ENCODE results near the gene MAGEB1.

Gene MAGEB1

DNA sequence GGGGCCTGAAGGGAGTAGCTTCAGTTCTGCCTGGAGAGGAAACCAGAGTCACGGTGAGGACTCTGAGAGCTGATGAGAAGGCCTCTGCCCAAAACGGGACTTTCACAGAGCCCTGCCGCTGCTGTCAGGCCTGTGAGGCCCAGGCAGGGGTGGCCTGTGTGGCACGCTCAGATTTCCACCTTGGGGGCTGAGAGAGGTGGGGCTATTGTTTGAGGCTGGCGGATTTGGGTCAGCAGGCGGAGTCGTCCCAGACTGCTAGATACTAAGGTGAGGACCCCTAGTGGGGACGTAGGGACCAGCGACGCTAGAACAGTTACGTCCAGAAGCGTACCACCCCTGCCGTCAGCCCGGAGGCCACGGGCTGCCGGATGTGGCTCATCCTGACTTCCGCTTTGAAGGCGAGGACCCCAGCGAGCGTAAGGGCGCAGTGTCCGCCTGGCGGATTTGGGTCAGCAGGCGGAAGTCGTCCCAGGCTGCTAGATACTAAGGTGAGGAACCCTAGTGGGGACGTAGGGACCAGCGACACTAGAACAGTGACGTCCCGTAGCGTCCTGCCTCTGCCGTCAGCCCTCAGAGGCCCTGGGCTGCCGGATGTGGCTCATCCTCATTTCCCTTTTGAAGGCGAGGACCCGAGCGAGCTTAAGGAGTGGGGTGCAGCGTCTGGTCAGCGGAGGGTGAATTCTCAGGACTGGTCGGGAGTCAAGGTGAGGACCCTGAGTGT is at the start of gene MAGEB1:
Gene MAGEB1 (plus strand): TSS at position 378 of the 721 bp plus-strand sequence. CDS start 3,348 bp downstream, outside the sequence.
- DNase-seq (ENCODE audit: low read depth in 2 of 2), result no peak

DNA sequence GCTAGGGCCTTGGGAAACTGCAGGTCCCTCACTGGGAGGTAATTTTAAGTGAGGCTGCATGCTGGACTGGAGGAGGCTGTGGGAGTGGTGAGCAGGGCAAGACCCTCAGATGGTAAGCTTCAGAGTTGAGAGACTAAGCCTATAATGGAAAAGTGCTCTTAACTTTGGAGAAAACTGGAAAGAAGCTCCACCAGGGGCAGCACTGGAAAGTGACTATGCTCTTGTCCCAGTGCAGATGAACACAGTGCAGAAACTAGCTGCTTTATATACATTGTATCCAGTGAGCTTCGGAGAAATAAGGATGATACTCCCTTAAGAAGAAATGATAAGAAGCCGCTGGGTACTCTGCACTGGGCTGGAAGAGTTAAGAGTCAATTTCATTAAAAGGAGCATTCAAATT is 34.8 kb upstream of the MAGEB1 start:
- DNase-seq (ENCODE audit: low read depth in 2 of 2), result no peak

- no peak for DNase-seq (ENCODE audit: low read depth in 2 of 2)
Observed at GRCh38 chrX:30215357-30215843, 31.5 kb upstream of the MAGEB1 start, which contains the start of gene MAGEB2. Gene MAGEB2 (plus strand): TSS chrX:30215563. CDS start chrX:30218581, 3,018 bp downstream.

GRCh38 chrX:30217465-30217864 is 29.5 kb upstream of the MAGEB1 start:
- DNase-seq (ENCODE audit: low read depth in 2 of 2), result no peak

DNA sequence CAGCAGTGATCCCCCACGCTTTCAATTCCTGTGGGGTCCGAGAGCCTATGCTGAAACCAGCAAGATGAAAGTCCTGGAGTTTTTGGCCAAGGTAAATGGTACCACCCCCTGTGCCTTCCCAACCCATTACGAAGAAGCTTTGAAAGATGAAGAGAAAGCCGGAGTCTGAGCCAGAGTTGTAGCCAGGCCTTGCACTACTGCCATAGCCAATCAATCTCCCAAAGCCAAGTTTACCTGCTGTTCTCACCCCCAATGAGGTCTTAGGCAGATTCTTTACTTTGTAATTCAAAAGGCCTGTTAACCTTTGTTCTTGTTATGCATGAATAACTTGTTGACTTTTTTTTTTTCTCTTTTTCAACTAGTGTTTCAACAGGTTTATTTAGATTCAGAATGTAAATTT is 27.6 kb upstream of the MAGEB1 start:
- no peak for DNase-seq (ENCODE audit: low read depth in 2 of 2)

DNA sequence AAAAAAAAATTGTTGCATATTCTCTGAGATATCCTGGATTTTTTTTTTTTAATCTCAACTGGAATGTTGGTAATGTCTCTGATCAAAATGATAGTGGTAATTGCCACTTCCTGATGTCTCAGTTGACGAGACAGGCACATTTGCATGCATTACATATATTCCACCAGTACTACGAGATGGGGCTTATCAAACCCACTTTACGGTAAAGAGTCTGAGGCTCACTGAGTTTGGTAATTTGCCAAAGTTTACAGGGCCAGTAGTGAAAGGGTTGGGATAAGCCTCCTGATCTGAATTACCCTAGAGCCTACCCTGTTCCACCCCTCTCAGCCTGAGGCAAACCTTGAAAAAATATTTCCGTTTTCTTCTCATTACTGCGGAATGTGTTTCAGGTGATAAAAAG is 26.3 kb upstream of the MAGEB1 start:
- no peak for DNase-seq (ENCODE audit: low read depth in 2 of 2)

GRCh38 chrX:30224536-30224935 is 22.4 kb upstream of the MAGEB1 start:
- DNase-seq (ENCODE audit: low read depth in 2 of 2), result no peak

DNA sequence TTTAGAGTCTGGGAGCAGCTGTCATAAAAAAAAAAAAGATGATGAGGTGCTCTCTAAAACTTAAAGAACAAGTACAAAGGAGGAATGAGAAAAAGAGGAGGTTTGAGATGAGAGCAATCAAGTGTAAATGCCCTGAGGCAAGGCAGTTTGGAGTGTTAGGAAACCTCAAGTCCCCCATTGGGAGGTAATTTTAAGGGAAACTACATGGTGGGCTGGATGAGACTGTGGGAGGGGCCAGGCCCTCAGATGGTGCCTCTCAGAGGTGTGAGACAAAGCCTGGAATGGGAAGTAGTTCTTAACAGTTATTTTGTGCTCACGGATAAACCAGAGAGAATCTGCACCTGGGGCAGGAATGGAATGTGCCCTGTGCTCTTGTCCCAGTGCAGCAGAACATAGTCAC is 18.4 kb upstream of the MAGEB1 start:
- DNase-seq (ENCODE audit: low read depth in 2 of 2), result no peak

DNA sequence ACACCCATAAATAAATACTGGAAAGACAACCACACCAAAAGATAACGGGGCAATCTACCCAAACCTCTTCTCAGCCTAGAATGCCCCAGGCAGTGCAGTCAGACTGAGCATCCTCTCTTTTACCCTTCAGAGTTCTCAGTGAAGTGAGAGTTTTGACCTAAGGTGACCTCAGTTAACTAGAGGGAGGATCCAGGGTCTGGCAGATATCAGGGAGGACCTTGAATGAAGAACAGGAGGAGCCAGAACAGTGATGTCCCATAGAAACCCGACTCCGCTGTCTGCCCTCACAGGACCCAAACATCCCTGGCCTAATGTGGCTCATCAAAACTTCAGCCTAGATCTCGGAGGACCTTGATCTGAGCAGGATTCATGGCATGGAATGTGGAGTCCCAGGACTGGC is 16.6 kb upstream of the MAGEB1 start, which contains the start of gene MAGEB3:
Gene MAGEB3 (plus strand): TSS at position 263 of the 400 bp plus-strand sequence. CDS start 5,268 bp downstream, outside the sequence.
- DNase-seq (ENCODE audit: low read depth in 2 of 2), result no peak

GRCh38 chrX:30241724-30242415 is 5.1 kb upstream of the MAGEB1 start, which contains the start of gene MAGEB4:
Gene MAGEB4 (plus strand): TSS chrX:30242000. CDS start chrX:30242136, 136 bp downstream.
- DNase-seq (ENCODE audit: low read depth in 2 of 2), result no peak

DNA sequence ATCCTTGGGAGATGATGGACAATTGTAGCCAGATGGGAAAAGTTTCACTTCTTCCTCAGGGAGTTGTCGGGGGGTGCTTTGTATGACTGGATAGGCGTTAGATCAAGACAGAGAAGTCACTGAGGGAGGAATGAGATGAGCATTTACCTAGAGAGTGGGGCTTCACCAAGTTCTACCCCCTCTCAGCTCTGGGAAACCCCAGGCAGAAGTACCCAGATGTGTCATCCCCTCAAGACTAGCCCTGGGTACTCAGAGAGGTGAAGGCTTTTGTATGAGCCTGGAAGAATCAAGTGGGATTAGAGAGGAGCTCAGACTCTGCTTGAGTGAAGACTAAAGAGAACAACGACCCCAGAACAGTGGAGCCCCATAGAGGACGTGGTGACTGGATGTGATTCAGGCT is 1.9 kb downstream of the MAGEB1 start:
- DNase-seq (ENCODE audit: low read depth in 2 of 2), result no peak

GRCh38 chrX:30253257-30253656 is 6.3 kb downstream of the MAGEB1 start:
- DNase-seq (ENCODE audit: low read depth in 2 of 2), result no peak

DNA sequence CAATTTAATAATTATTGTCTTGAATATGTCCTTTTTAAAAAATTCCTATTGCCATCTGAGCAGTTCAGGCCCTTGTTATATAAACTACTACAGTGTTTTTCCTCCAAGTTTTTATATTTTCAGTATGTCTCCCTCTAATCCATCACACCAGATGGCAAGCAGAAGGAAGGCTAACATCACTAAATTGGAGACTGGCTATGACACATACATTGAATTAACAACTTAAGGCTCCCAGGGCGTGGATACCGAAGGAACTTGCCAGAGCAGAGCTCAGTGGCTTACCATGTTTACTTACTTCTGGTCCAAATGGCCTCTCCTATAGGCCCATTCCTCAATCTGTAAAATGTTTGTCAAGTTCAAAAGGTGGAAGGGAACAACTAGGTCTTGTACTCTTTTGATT is 13.0 kb downstream of the MAGEB1 start:
- no peak for DNase-seq (ENCODE audit: low read depth in 2 of 2)

DNA sequence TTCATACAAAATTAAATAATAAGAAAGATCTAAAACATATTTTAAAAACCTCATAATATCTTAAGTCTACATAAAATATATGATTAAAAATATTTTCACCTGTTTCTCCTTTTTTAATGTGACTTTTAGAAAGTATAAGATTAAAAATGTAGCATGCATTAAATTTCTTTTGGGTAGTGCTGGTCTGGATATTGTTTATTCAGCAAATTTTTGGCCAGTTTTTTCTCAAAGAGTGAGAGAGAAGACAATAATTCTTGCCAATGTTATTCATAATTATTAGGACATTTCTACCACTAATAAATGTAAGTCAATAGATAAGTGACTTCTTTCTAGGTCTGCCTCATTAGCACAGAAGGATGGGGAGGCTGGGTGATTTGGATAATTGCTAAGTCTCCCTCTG is 14.1 kb downstream of the MAGEB1 start:
- no peak for DNase-seq (ENCODE audit: low read depth in 2 of 2)

DNA sequence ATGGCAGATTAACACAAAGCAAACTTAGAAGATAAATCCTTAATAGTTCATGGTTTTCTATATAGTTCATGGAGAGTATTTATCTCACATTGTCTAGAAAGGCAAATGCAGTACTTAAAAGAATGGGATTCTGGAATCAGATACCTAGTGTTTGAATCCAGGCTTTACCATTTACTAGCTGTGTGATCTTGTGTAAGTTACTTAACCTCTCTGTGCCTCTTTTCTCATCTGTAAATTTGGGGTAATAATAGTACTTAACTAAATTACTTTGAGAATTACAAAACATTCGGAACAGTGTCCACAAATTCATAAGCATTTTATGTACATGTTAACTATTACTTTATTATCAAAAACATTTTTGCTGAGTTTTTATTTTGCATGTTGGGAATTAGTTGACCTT is 15.8 kb downstream of the MAGEB1 start:
- no peak for DNase-seq (ENCODE audit: low read depth in 2 of 2)

DNA sequence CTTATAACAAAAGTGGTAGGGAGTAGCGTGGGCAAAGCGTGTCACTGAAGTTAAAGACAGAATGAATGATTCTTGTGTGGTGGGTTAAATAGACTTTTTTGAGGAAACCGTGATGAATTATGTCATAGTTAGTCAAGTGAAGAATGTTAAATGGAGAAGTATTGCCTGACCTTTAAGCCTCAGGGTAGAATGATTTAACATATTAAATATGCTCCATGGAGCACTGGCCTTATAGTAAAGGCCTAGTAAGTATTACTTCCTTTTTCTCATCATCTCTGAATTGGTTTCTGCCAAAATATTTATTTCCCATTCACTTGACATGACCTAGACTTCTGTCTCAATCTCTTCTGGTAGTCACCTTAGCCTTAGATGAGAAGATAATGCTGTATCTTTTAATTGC is 23.7 kb downstream of the MAGEB1 start:
- no peak for DNase-seq (ENCODE audit: low read depth in 2 of 2)

DNA sequence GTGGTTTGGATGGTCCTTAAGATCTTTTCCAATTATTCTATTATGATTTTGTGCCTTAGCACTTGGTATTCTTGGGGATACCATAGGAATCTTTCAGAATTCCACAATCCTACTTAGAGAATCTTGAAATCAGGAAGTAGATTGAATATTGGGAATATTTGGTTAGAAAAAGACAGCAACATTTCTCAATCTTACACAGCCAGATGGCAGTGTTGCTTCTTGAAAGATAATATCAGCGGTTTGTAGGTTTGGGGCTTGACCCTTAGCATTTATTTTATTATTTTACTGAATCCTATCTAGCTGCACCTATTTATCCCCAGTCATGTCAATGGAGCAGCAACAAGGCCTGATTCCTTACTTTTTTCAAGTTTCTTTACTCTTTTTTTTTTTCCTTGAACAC is 28.6 kb downstream of the MAGEB1 start:
- DNase-seq (ENCODE audit: low read depth in 2 of 2), result no peak

GRCh38 chrX:30278365-30278764 is 31.4 kb downstream of the MAGEB1 start:
- no peak for DNase-seq (ENCODE audit: low read depth in 2 of 2)

GRCh38 chrX:30280428-30280827 is 33.5 kb downstream of the MAGEB1 start:
- no peak for DNase-seq (ENCODE audit: low read depth in 2 of 2)

- no peak for DNase-seq (ENCODE audit: low read depth in 2 of 2)
Observed at GRCh38 chrX:30282527-30282926, 35.6 kb downstream of the MAGEB1 start.

- no peak for DNase-seq (ENCODE audit: low read depth in 2 of 2)
Observed at GRCh38 chrX:30283456-30284200, 36.7 kb downstream of the MAGEB1 start.
